HEK293 (cell line): ENCODE data around the gene STUB1.

Source experiments
- BCL11B ChIP-seq: fragments of 450-650 bp; formaldehyde crosslinking; IDR thresholded peaks from 2 replicates; pipeline ENCODE4 v1.5.1; 2016; ENCODE audit warnings: low read depth, missing biosample characterization, missing genetic modification characterization
- HOXC10 ChIP-seq: sonication (generic); formaldehyde crosslinking; IDR thresholded peaks from 2 replicates; pipeline ENCODE4 v1.8.1; 2023; ENCODE audit warnings: mild to moderate bottlenecking, missing genetic modification reagents
- PATZ1 ChIP-seq: fragments of 450-650 bp; formaldehyde crosslinking; IDR thresholded peaks from 2 replicates; pipeline ENCODE4 v1.5.1; 2016; ENCODE audit warnings: missing biosample characterization, missing genetic modification characterization
- PRDM4 ChIP-seq: fragments of 450-650 bp; formaldehyde crosslinking; IDR thresholded peaks from 2 replicates; pipeline ENCODE4 v1.5.1; 2017; ENCODE audit warnings: missing biosample characterization, missing genetic modification characterization
- SP3 ChIP-seq: fragments of 450-650 bp; formaldehyde crosslinking; IDR thresholded peaks from 2 replicates; pipeline ENCODE4 v1.5.1; 2016; ENCODE audit warnings: missing biosample characterization, missing genetic modification characterization
- ZBTB48 ChIP-seq: fragments of 450-650 bp; formaldehyde crosslinking; IDR thresholded peaks from 2 replicates; pipeline ENCODE4 v1.5.1; 2016; ENCODE audit warnings: missing biosample characterization, missing genetic modification characterization
- ZBTB6 ChIP-seq: fragments of 450-650 bp; formaldehyde crosslinking; IDR thresholded peaks from 2 replicates; pipeline ENCODE4 v1.5.1; 2017; ENCODE audit warnings: missing biosample characterization, missing genetic modification characterization
- ZFP69B ChIP-seq: fragments of 450-650 bp; formaldehyde crosslinking; IDR thresholded peaks from 2 replicates; pipeline ENCODE4 v1.5.1; 2016; ENCODE audit warnings: missing biosample characterization, missing genetic modification characterization
- ZNF148 ChIP-seq: fragments of 450-650 bp; formaldehyde crosslinking; IDR thresholded peaks from 2 replicates; pipeline ENCODE4 v1.5.0; 2017; ENCODE audit warnings: missing biosample characterization, missing genetic modification characterization, borderline replicate concordance
- ZNF157 ChIP-seq: fragments of 450-650 bp; formaldehyde crosslinking; IDR thresholded peaks from 2 replicates; pipeline ENCODE4 v1.5.1; 2016; ENCODE audit warnings: missing biosample characterization, missing genetic modification characterization
- ZNF2 ChIP-seq: fragments of 450-650 bp; formaldehyde crosslinking; IDR thresholded peaks from 2 replicates; pipeline ENCODE4 v1.5.1; 2016; ENCODE audit warnings: missing biosample characterization, missing genetic modification characterization
- ZNF239 ChIP-seq: fragments of 450-650 bp; formaldehyde crosslinking; IDR thresholded peaks from 2 replicates; pipeline ENCODE4 v1.5.1; 2016; ENCODE audit warnings: missing biosample characterization, missing genetic modification characterization
- ZNF24 ChIP-seq: fragments of 450-650 bp; formaldehyde crosslinking; IDR thresholded peaks from 2 replicates; pipeline ENCODE4 v1.5.1; 2016; ENCODE audit warnings: missing biosample characterization, missing genetic modification characterization
- ZNF280D ChIP-seq: fragments of 450-650 bp; formaldehyde crosslinking; IDR thresholded peaks from 2 replicates; pipeline ENCODE4 v1.5.1; 2016; ENCODE audit warnings: missing biosample characterization, missing genetic modification characterization
- ZNF362 ChIP-seq: fragments of 450-650 bp; formaldehyde crosslinking; IDR thresholded peaks from 2 replicates; pipeline ENCODE4 v1.5.1; 2016; ENCODE audit warnings: missing biosample characterization, missing genetic modification characterization
- ZNF391 ChIP-seq: fragments of 450-650 bp; formaldehyde crosslinking; IDR thresholded peaks from 2 replicates; pipeline ENCODE4 v1.5.1; 2016; ENCODE audit warnings: low read depth, missing biosample characterization, missing genetic modification characterization, borderline replicate concordance
- ZNF510 ChIP-seq: fragments of 450-650 bp; formaldehyde crosslinking; IDR thresholded peaks from 2 replicates; pipeline ENCODE4 v1.5.1; 2018; ENCODE audit warnings: mild to moderate bottlenecking, missing genetic modification characterization, missing biosample characterization; ENCODE audit not compliant: insufficient replicate concordance
- ZNF561 ChIP-seq: fragments of 450-650 bp; IDR thresholded peaks from 2 replicates; pipeline ENCODE4 v1.5.1; 2018; ENCODE audit warnings: missing biosample characterization, missing genetic modification characterization, borderline replicate concordance
- ZNF621 ChIP-seq: fragments of 450-650 bp; formaldehyde crosslinking; IDR thresholded peaks from 2 replicates; pipeline ENCODE4 v1.5.1; 2017; ENCODE audit warnings: missing biosample characterization, missing genetic modification characterization
- ZNF645 ChIP-seq: fragments of 450-650 bp; formaldehyde crosslinking; IDR thresholded peaks from 2 replicates; pipeline ENCODE4; 2016; ENCODE audit warnings: missing biosample characterization, missing genetic modification characterization
- ZNF654 ChIP-seq: fragments of 450-650 bp; formaldehyde crosslinking; IDR thresholded peaks from 2 replicates; pipeline ENCODE4 v1.5.1; 2016; ENCODE audit warnings: low read depth, missing biosample characterization, missing genetic modification characterization
- ZNF701 ChIP-seq: fragments of 450-650 bp; formaldehyde crosslinking; IDR thresholded peaks from 2 replicates; pipeline ENCODE4 v1.5.1; 2016; ENCODE audit warnings: missing biosample characterization, missing genetic modification characterization
- ZNF785 ChIP-seq: fragments of 450-650 bp; formaldehyde crosslinking; IDR thresholded peaks from 2 replicates; pipeline ENCODE4 v1.5.1; 2016; ENCODE audit warnings: missing biosample characterization, missing genetic modification characterization
- ZXDB ChIP-seq: fragments of 450-650 bp; formaldehyde crosslinking; IDR thresholded peaks from 2 replicates; pipeline ENCODE4 v1.5.1; 2016; ENCODE audit warnings: missing biosample characterization, missing genetic modification characterization

STUB1 gene

GRCh38 chr16:720447-720989, 40.3 kb downstream of the STUB1 start (continued):
- TF ChIP-seq ZNF561 (tag by site-specific recombination) = no peak
- TF ChIP-seq HOXC10 = no peak
- TF ChIP-seq SP3 = peak; percentile 81
- peak; percentile 64; the same call in 1 of the 2 replicates for TF ChIP-seq ZXDB (tag by site-specific recombination)
- no peak for TF ChIP-seq ZNF362 (tag by site-specific recombination)
- peak; percentile 30; the same call in 1 of the 2 replicates for TF ChIP-seq ZNF24 (tag by site-specific recombination)
- peak; percentile 91 for TF ChIP-seq PATZ1 (tag by site-specific recombination)
- TF ChIP-seq PRDM4 (tag by site-specific recombination) = peak; percentile 22; the same call in 1 of the 2 replicates
- no peak for TF ChIP-seq ZNF785 (tag by site-specific recombination)
- peak; percentile 16; the same call in 1 of the 2 replicates for TF ChIP-seq BCL11B
- TF ChIP-seq ZBTB6 = peak; percentile 69
- 0 out of 2 replicates have a peak, but pooled peaks have one; percentile 14 for TF ChIP-seq ZFP69B
- 0 out of 2 replicates have a peak, but pooled peaks have one; percentile 21 for TF ChIP-seq ZNF239
- TF ChIP-seq ZNF654 (tag by site-specific recombination) = no peak
- no peak for TF ChIP-seq ZNF510 (tag by site-specific recombination)
- no peak for TF ChIP-seq ZNF701 (tag by site-specific recombination)
- TF ChIP-seq ZNF148 = no peak
- peak; percentile 54; the same call in 1 of the 2 replicates for TF ChIP-seq ZBTB48 (tag by site-specific recombination)
- peak; percentile 57; the same call in 1 of the 2 replicates for TF ChIP-seq ZNF645 (tag by site-specific recombination)
- no peak for TF ChIP-seq ZNF391 (tag by site-specific recombination)
- TF ChIP-seq ZNF2 = 0 out of 2 replicates have a peak, but pooled peaks have one; percentile 49
- TF ChIP-seq ZNF157 (tag by site-specific recombination) = no peak
- TF ChIP-seq ZNF280D (tag by site-specific recombination) = no peak
- TF ChIP-seq ZNF621 (tag by site-specific recombination) = no peak
